Astrocyte of the cerebellum (primary cell): ENCODE measurements around the gene MARCHF4.

Experiments
- DNase-seq: peaks from one replicate; pipeline ENCODE4 v3.0.0-alpha.2; 2011; ENCODE audit warnings: low read depth
- H3K4me3 ChIP-seq: 2 replicates; pipeline ENCODE4 v1.5.1; 2011; ENCODE audit warnings: mild to moderate bottlenecking, low read depth, low read length, moderate library complexity
- CTCF ChIP-seq: IDR thresholded peaks from 2 replicates; pipeline ENCODE4 v1.5.1; 2012; ENCODE audit warnings: low read length, low read depth, moderate library complexity, mild to moderate bottlenecking; ENCODE audit errors: missing control alignments
- in situ Hi-C: cut with HindIII; loops from 2 replicates; pipeline ENCODE4 v1.10.0; 2017; ENCODE audit warnings: low sequenced_read_pairs

Gene MARCHF4

DNA sequence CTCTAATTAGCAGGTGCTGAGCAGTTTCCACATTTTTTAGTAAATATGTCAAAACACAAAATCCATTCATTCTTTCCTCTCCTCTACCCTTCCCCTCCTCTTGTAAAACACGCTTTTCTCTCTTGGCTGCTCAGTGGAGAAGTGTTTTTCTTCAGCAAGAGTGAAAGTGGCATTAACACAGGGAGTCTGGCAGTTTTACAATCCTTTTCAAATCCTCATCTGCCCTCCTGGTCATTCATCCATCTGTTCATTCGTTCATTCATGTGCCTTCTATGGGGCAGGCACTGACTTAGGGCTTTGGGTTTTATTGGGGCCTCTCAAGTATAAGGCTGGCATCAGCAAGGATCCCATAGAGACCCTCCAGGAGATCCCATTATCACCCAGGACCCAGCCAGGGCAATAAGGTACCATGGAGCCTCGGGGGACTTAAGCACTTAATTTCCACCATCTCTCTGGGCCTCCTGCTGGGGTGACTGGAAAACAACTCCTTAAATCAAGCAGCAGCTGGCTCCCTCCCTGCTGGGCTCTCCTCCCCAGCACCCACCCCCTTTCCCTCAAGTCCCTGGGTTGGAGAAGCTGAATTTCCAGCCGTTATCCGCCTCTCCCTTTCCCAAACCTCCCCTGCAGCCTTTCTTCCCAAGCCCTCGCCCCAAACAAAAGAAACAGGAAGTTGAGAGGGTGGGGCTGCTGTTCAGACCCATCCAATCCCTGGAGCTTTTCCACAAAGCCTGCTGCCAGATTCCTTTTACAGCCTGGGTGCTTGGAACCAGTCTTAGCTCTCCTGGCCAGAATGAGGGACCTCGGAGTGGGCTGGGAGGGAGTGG lies 32.6 kb downstream of the MARCHF4 start:
- DNase-seq, result no peak
- in situ Hi-C loops, result no loop called here
- TF ChIP-seq CTCF, result peak; percentile 8
- H3K4me3 ChIP-seq, result no peak overlapping the region

DNA sequence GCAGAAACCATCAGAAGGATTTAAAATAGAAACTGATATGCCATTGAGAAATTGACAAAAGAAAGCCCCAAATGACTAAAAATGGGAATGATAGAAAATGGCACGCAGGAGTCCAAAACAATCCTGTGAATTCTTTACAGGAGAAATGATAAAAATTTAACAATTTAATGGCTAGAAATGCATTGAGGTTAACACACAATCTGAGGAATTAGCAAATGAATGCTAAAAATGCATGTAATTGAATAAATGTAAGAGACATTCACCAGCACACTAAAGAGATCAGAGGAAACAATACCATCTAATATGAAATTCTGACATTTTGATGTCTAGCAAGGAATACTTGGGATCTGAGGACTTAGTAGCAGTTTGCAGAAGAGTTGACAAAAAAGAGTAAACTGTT lies 37.0 kb downstream of the MARCHF4 start:
- TF ChIP-seq CTCF, result no peak
- no peak for DNase-seq
- no peak overlapping the region for H3K4me3 ChIP-seq
- in situ Hi-C loops, result no loop called here

DNA sequence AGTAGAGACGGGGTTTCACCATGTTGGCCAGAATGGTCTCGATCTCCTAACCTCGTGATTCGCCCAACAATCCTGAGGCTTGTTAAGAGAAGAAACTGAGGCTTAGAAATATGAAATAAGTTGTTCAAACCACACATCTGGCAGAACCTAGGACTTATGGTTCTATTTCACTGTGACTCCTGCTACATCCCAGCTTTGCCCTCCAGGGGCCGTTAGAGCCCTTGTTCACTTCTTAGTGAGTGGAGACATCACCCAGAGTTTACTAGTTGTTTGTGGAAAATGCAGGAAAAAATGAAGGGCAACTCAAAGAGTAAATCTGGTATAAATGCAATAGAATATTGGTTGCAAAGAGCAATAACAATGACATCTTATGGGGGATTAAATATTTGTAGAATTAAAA lies 43.9 kb downstream of the MARCHF4 start:
- in situ Hi-C loops, result no loop called here
- peak; percentile 25 for TF ChIP-seq CTCF
- no peak for DNase-seq
- no peak overlapping the region for H3K4me3 ChIP-seq

DNA sequence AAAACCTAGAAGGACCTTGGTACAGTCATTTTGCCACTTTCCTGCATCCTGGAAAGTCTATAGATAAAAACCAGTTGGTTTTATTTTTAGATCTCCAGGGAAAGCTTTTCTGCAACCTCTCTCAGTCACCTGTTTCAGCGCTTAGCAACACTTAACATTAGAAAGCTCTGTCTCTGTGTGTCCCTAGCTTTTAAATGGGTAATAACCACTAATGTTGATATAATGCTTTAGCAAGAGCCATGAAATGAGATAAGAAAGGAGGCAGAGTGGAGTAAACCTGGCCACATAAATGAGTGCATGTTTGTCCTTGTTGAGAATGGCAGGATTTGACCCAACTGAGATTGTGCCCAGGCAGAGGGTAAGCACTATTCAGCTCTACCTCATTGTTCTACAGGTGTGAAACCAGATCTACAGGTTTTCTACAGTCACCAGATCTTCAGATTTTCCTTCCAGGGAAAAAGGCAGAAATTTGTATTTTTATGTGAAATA lies 44.8 kb downstream of the MARCHF4 start:
- H3K4me3 ChIP-seq, result no peak overlapping the region
- no peak for TF ChIP-seq CTCF
- no peak for DNase-seq
- in situ Hi-C loops, result no loop called here
